Astrocyte of the spinal cord (primary cell): ENCODE data around the gene LCOR.

Source experiments
- DNase-seq: peaks from one replicate; pipeline ENCODE4 v3.0.0; 2011; ENCODE audit warnings: low read depth, low spot score
- H3K4me3 ChIP-seq: 2 replicates; pipeline ENCODE4 v1.5.1; 2011; ENCODE audit warnings: low read depth, mild to moderate bottlenecking, low read length, moderate library complexity
- CTCF ChIP-seq: IDR thresholded peaks from 2 replicates; pipeline ENCODE4 v1.5.1; 2012; ENCODE audit warnings: low read depth, mild to moderate bottlenecking, low read length, inconsistent platforms
- in situ Hi-C: cut with HindIII; loops from 2 replicates; pipeline ENCODE4 v1.10.0; 2017; ENCODE audit warnings: low sequenced_read_pairs

The LCOR gene

DNA sequence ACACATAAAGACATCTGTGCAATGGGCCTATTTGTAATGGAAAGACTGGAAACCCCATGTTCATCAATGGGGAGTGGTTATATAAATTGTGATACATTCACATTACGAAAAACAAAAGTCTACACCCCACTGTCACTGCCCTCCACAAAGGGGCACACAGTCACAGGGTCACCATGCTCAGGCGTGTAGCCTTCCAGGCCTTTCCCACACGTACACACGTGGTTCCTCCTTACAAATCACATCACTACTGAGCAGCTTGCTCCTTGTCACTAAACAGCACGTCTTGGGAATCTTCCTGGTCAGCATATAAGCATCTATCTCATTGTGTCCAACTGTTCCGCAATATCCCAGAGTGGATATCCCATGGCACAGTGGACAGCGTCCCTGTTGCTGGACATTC, 190.5 kb downstream of the LCOR start:
- TF ChIP-seq CTCF = no peak
- no peak for DNase-seq
- H3K4me3 ChIP-seq = no peak overlapping the region
- in situ Hi-C loops = no loop called here

GRCh38 chr10:97023401-97024167, 191.5 kb downstream of the LCOR start:
- H3K4me3 ChIP-seq = no peak overlapping the region
- no peak for TF ChIP-seq CTCF
- no peak for DNase-seq
- in situ Hi-C loops = no loop called here

DNA sequence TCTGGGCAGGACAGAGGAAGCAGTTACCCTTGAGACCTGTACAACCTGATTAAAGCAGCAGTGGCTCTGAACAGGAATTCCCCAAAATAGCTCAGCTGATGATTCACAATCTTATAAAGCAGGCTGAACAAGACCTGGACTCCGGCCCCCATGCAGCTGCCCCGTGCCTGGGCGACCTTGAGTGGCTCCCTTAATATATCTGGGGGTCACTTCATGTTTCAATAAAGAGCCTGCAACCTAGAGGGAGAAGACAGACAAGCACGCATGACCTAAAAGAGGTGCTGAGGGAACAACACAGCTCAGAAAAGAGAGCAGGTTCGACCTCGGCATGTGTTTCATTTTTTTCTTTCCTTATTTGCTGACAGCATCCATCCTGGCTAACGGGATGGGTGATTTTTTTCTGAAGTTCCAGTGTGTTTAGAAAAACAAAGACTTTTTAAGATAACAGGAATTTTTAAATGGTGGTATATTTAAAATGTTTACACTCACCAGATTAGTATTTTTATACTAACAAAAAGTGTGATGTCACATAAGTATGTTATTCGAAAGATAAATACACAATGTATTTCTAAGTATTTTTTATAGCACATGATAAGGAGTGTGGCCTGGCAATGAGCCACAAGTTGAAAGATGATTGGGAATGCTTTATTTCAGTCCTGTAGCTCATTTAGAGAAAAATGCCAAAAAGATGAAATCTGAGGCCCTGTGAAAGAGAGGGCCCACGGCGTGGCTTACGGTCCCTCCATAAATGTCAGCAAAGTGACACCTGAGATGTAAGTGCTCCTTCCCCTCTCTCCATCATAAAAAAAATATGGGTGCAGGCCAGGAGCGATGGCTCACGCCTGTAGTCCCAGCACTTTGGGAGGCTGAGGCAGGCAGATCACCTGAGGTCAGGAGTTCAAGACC, 192.3 kb downstream of the LCOR start:
- in situ Hi-C loops = no loop called here
- peak; percentile 77 for DNase-seq
- no peak overlapping the region for H3K4me3 ChIP-seq
- TF ChIP-seq CTCF = no peak

DNA sequence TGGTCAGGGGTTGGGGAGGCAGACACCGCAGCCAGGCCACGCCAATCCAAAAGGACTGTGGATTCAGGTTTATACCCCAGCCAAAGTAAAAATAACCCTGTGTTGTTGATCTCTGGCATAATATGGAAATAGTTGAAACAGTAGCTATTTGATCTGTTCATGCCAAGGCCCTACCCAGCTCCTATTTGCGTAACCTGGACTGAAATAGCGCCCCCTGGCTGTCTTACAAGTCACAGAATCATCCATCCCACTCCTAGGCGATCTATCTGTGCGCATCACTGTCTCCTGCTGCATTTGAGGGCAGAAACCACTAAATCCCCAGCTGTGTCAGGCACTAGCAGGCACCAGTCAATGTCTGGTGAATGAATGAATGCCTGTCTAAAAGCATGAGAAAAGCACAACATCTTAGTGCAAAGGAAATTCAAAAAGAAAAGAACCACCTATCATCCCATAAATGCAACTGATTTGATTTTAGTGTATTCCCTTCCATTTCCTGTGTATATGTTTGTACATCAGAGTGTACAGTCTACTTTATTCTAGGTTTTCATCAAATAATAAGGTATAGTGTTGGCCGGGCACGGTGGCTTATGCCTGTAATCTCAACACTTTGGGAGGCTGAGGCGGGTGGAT, 193.6 kb downstream of the LCOR start:
- in situ Hi-C loops = no loop called here
- peak; percentile 23 for DNase-seq
- peak; percentile 54 for TF ChIP-seq CTCF
- H3K4me3 ChIP-seq = no peak overlapping the region

- DNase-seq = peak; percentile 82
- in situ Hi-C loops = no loop called here
- no peak for TF ChIP-seq CTCF
- no peak overlapping the region for H3K4me3 ChIP-seq
These were observed 196.2 kb downstream of the LCOR start for GRCh38 chr10:97028126-97028831.

GRCh38 chr10:97028832-97029178, 196.7 kb downstream of the LCOR start:
- DNase-seq = no peak
- in situ Hi-C loops = no loop called here
- no peak for TF ChIP-seq CTCF
- H3K4me3 ChIP-seq = no peak overlapping the region
